Neutrophil (primary cell): ENCODE data around the gene RNF149.

Experiments
- H3K27ac ChIP-seq: fragments of 200-600 bp; sonication (generic); 2 replicates; pipeline ENCODE4 v1.5.1; 2016; ENCODE audit warnings: mild to moderate bottlenecking, moderate library complexity
- H3K27me3 ChIP-seq: fragments of 200-600 bp; sonication (generic); 2 replicates; pipeline ENCODE4 v1.6.0; 2016; ENCODE audit warnings: mild to moderate bottlenecking
- H3K36me3 ChIP-seq: fragments of 200-600 bp; sonication (generic); 2 replicates; pipeline ENCODE4 v1.5.1; 2017
- H3K4me1 ChIP-seq, 2 experiments: fragments of 200-600 bp in 1 of 2; sonication (generic) in 1 of 2; 1 replicate in 1 of 2; 2 replicates in 1 of 2; pipeline versions ENCODE4 v1.5.1 to v1.6.1; 2013 to 2016; ENCODE audit warnings: low read depth in 1 of 2, low read length in 1 of 2, mild to moderate bottlenecking in 1 of 2, moderate library complexity in 1 of 2; ENCODE audit not compliant: control insufficient read depth in 1 of 2, insufficient read depth in 1 of 2
- H3K4me3 ChIP-seq, 2 experiments: fragments of 200-600 bp in 1 of 2; sonication (generic) in 1 of 2; 1 replicate in 1 of 2; 2 replicates in 1 of 2; pipeline ENCODE4 v1.5.1; 2013 to 2016; ENCODE audit warnings: low read depth in 1 of 2, low read length in 1 of 2, mild to moderate bottlenecking in 1 of 2, moderate library complexity in 1 of 2
- H3K9me3 ChIP-seq: fragments of 200-600 bp; sonication (generic); 2 replicates; pipeline ENCODE4 v1.5.1; 2016
- CTCF ChIP-seq: fragments of 200-600 bp; sonication (generic); IDR thresholded peaks from 2 replicates; pipeline ENCODE4 v1.5.1; 2016; ENCODE audit warnings: antibody characterized with exemption

The RNF149 gene

DNA sequence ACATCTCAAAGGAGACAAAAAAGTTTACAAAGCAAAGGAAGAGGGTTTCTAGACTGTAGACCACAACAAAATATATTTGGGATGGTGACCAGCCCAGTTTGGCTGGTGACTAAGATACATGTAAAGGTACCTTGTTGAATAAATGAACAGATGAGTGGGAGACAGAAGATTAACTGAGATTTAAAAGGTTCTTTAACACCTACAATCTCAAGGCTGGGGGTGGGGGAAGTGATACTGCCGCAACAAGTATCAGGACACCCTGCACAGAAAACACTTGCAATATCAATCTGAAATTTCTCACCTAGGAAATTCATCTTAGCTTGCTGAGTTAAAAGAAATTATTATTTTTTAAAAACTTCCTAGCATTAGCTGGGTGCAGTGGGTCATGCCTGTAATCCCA lies 8.3 kb downstream of the RNF149 start:
- H3K9me3 ChIP-seq: no peaks in the 10 kb centered on the region
- H3K4me3 ChIP-seq: peak overlapping the region; percentile 99 to 100
- no peaks in the 10 kb centered on the region for H3K27me3 ChIP-seq
- TF ChIP-seq CTCF: no peak
- H3K27ac ChIP-seq: peak overlapping the region; percentile 100
- H3K4me1 ChIP-seq: peaks cover 99% of the 10 kb centered on the region in 2 experiments
- peaks cover 81% of the 10 kb centered on the region for H3K36me3 ChIP-seq

GRCh38 chr2:101299604-101300003 lies 8.9 kb downstream of the RNF149 start:
- no peak for TF ChIP-seq CTCF
- H3K4me1 ChIP-seq: peaks cover 98 to 100% of the 10 kb centered on the region in 2 experiments
- H3K27ac ChIP-seq: peak overlapping the region; percentile 100
- peak overlapping the region; percentile 99 to 100 for H3K4me3 ChIP-seq
- H3K36me3 ChIP-seq: peaks cover 82% of the 10 kb centered on the region
- no peaks in the 10 kb centered on the region for H3K27me3 ChIP-seq
- no peaks in the 10 kb centered on the region for H3K9me3 ChIP-seq

- peaks cover 83% of the 10 kb centered on the region for H3K36me3 ChIP-seq
- peak overlapping the region; percentile 37 for H3K27ac ChIP-seq
- peaks cover 98 to 100% of the 10 kb centered on the region in 2 experiments for H3K4me1 ChIP-seq
- H3K27me3 ChIP-seq: no peaks in the 10 kb centered on the region
- TF ChIP-seq CTCF: no peak
- H3K9me3 ChIP-seq: no peaks in the 10 kb centered on the region
- H3K4me3 ChIP-seq: peak overlapping the region; percentile 27 to 99
Observed at GRCh38 chr2:101297383-101297782, 11.1 kb downstream of the RNF149 start.

DNA sequence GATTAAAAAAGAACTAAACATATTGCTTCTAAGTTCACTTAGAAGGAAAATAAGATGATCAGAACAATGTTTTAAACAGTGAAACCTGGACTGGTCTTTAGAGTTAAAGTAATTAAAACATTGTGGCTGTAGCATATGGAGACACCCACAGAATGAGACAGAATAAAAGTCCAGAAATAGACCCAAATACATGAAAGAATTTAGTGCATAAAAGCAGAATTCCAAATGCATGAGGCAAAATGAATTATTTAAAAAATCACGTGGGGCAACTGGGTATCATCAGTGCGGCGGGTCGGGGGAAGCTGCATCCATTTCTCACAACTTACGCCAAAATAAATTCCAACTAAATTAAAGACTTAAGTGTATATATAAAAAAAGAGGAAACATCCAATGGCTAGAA lies 12.1 kb downstream of the RNF149 start:
- TF ChIP-seq CTCF: no peak
- Histone ChIP-seq H3K4me3 (peak overlapping the region; percentile 5 to 99), H3K9me3 (no peaks in the 10 kb centered on the region), H3K36me3 (peaks cover 84% of the 10 kb centered on the region), H3K27me3 (no peaks in the 10 kb centered on the region), H3K27ac (no peak overlapping the region), H3K4me1 (peaks cover 96 to 100% of the 10 kb centered on the region in 2 experiments)

DNA sequence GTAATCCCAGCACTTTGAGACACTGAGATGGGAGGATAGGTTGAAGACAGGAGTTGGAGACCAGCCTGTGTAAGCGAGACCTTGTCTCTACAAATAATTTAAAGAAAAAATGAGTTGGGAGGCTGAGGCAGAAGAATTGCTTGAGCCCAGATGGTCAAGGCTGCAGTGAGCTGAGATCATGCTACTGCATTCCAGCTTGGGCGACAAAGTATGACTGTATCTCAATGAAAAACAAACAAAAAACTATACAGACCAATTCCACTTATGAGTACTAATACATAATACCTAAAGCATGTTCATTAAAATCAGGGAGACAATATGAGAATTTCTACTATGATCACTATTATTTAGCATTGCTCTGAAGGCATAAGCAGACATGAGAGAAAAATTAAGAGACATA lies 12.6 kb downstream of the RNF149 start:
- H3K27ac ChIP-seq: no peak overlapping the region
- H3K36me3 ChIP-seq: peaks cover 87% of the 10 kb centered on the region
- H3K27me3 ChIP-seq: no peaks in the 10 kb centered on the region
- peaks cover 92 to 97% of the 10 kb centered on the region in 2 experiments for H3K4me1 ChIP-seq
- peak overlapping the region in 1 of 2 experiments; percentile 99 for H3K4me3 ChIP-seq
- no peak for TF ChIP-seq CTCF
- H3K9me3 ChIP-seq: no peaks in the 10 kb centered on the region

DNA sequence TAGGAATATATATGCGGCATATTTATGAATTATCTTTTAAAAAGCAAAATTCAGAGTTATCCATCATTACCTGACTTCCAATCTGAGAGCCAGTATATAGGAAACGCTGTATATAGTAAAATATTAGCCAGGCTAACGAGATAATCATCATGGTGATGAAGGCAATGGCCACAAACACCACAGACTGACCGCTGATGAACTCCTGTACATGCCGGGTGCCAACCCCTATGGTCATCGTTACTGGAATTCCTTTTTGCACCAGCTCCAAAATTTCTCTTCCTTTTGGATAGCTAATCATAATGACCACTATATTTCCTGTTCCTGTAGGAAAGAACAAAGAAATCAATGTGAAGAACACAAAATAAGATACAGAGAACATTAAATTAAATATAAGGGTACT lies 13.6 kb downstream of the RNF149 start:
- Histone ChIP-seq H3K9me3 (no peaks in the 10 kb centered on the region), H3K4me1 (peaks cover 82 to 96% of the 10 kb centered on the region in 2 experiments), H3K27ac (peak overlapping the region; percentile 15), H3K4me3 (no peak overlapping the region), H3K36me3 (peaks cover 87% of the 10 kb centered on the region), H3K27me3 (no peaks in the 10 kb centered on the region)
- TF ChIP-seq CTCF: no peak
